ENCODE results near the gene MED12L.

Gene MED12L

GRCh38 chr3:151123827-151124226 is 38.4 kb downstream of the MED12L start:
- intact Hi-C loops (cut with DNase I) = no loop called here
- no peak for DNase-seq

GRCh38 chr3:151124476-151124875 is 39.0 kb downstream of the MED12L start:
- DNase-seq = no peak
- intact Hi-C loops (cut with DNase I) = no loop called here

- DNase-seq = no peak
- intact Hi-C loops (cut with DNase I) = no loop called here
Observed at GRCh38 chr3:151130428-151130827, 45.0 kb downstream of the MED12L start.

DNA sequence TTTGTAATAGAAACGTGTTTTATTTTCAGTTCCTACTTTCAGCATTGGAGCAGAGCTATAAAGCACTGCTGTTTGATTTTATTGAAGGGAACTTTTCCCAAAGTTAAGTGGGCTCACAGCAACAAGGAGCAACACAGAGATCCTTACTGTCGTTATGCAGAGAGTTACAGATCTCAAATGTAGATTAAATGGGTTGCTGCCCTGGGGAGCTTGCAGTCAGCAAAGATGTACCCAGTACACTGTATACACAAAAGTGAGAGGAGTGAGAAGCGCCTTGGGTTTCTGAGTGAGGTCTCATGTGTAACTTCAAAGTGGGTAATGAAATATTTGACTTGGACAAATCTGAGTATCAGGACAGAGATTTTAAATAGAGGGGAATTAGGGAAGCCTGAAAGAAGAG is 47.7 kb downstream of the MED12L start:
- intact Hi-C loops (cut with DNase I) = no loop called here

GRCh38 chr3:151133917-151134450 is 48.5 kb downstream of the MED12L start:
- DNase-seq = no peak
- intact Hi-C loops (cut with DNase I) = no loop called here

More for the DNA sequence above, 47.7 kb downstream of the MED12L start:
- no peak for DNase-seq

- intact Hi-C loops (cut with DNase I) = no loop called here
- no peak for DNase-seq
Observed at GRCh38 chr3:151135541-151136337, 50.3 kb downstream of the MED12L start.

DNA sequence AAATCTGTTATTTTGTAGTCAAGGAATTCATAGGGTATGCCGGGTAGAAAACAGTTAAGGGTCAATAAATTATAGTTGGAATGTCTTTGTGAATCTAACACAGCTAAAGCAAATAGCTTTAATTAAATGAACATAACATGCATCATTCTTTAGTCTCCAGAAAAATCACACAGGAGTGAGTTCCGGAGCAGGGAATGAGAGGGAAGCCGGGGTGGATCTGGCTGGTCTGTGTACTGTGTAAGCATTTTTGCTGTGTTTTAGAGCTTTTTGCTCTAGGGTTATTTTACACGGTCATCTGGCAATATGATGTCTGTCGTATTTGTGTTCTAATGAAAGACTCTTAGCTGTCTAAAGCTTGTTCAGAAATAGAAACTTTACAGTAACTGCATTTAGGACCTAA is 57.5 kb downstream of the MED12L start:
- no peak for DNase-seq
- intact Hi-C loops (cut with DNase I) = no loop called here

GRCh38 chr3:151144016-151144415 is 58.6 kb downstream of the MED12L start:
- no peak for DNase-seq
- intact Hi-C loops (cut with DNase I) = no loop called here

- intact Hi-C loops (cut with DNase I) = loop anchor here (5.0 kb wide), 1 partner anchor 357 kb away; no protein-coding TSS in a partner anchor
- no peak for DNase-seq
Observed at GRCh38 chr3:151144760-151145159, 59.3 kb downstream of the MED12L start.

GRCh38 chr3:151145713-151146070 is 60.2 kb downstream of the MED12L start:
- DNase-seq = peak in 1 of 42 donors; percentile 10
- intact Hi-C loops (cut with DNase I) = loop anchor here (2.0 to 5.0 kb wide), 2 partner anchors 358 to 425 kb away; no protein-coding TSS in a partner anchor

DNA sequence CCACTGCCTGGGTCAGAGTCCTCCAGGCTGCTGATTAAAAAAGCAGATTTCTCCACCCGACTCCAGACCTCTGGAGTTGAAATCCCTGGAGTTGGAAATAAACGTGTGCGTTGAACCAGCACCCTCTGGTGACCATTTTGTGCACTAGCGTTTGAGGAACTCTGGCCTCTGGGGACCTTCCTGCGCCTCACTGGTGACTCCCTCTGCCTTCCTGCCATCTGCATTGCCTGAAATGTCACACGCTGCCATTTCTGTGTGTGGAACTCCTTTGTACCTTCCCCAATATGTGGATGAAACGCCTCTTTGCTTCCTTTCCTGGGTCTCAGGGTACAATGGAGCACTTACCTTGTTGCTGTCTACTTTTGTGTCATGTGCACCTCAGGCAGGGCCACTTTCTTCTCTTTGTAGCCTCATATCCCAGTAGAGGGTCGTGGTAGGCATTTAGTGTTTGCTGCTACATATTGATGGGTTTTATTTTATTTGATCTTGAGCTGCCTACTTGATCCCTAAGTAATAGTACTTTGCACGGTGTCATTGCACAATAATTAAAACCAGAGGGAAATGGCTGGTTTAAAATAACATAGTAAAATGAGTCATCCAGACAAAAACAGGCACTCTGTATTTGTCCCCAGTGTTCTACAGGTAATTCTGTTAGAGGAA is 60.7 kb downstream of the MED12L start:
- peak; percentile 55 to 91 (median 78) for DNase-seq
- intact Hi-C loops (cut with DNase I) = loop anchor here (2.0 to 5.0 kb wide), 2 partner anchors 359 to 425 kb away; no protein-coding TSS in a partner anchor

DNA sequence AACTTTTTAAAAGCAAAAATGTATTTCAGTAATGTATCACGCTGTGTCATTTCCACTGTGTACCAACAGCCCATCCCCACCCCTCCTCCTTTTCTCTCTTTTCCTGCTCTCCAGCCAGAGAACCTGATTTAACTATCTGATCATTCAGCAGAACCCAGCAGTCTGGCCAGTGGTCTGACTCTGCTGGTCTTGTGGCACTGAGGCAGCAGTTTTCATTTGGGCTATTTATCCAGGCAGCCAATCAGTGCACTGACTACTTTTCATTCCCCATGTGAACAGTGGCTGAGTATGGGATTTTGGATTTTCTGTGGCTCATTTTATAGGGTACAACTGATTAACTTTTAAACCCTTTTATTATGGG is 61.2 kb downstream of the MED12L start:
- no peak for DNase-seq
- intact Hi-C loops (cut with DNase I) = loop anchor here (2.0 to 5.0 kb wide), 2 partner anchors 359 to 426 kb away; no protein-coding TSS in a partner anchor

DNA sequence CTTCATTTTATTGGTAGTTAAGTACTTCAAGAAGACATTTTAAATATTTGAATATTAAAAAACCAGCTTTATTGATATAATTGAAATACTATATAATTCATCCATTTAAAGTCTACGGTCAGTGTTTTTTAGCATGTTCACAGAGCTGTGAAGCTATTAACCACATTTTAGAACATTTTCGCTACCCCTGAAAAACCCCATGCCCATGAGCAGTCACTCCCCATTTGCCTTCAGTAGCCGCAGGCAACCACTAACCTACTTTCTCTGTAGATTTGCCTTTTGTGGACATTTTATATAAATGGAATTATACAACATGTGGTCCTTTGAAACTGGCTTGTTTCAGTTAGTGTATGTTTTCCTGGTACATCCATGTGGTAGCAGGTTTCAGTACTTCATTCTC is 61.8 kb downstream of the MED12L start:
- DNase-seq = no peak
- intact Hi-C loops (cut with DNase I) = loop anchor here (2.0 to 5.0 kb wide), 2 partner anchors 360 to 426 kb away; no protein-coding TSS in a partner anchor

DNA sequence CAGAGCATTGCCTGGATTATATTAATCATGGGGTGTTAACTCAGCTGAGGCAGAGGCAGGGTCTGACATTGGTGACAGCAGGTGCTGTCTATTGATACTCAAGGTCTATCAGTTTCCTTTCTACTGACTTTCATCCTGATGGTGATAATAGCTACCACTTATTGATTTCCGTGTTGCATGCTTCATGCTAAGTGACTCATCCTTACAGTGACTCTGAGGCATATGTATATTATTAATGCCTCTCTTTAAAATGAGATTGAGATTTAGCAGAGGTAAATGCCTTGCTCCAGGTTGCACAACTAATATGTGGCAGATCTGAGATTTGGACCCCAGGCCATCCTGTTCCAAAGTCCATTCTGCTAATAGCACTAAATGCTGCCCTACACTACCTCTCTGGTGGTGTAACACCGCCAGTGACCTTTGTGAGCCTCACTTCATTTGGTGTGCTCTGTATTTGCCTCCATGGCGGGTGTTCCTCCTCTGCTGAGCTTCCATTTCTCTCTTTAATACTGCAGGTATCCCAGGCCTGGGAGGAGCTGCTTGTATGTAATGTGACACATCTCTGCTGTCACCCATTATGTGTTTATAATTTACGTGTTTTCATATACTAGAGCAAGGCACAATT is 67.1 kb downstream of the MED12L start:
- DNase-seq = no peak
- intact Hi-C loops (cut with DNase I) = no loop called here

- intact Hi-C loops (cut with DNase I) = no loop called here
- no peak for DNase-seq
Observed at GRCh38 chr3:151154566-151154965, 69.1 kb downstream of the MED12L start.

- no peak for DNase-seq
- intact Hi-C loops (cut with DNase I) = no loop called here
Observed at GRCh38 chr3:151155409-151156128, 70.1 kb downstream of the MED12L start.

GRCh38 chr3:151156618-151157216 is 71.3 kb downstream of the MED12L start:
- no peak for DNase-seq
- intact Hi-C loops (cut with DNase I) = no loop called here

DNA sequence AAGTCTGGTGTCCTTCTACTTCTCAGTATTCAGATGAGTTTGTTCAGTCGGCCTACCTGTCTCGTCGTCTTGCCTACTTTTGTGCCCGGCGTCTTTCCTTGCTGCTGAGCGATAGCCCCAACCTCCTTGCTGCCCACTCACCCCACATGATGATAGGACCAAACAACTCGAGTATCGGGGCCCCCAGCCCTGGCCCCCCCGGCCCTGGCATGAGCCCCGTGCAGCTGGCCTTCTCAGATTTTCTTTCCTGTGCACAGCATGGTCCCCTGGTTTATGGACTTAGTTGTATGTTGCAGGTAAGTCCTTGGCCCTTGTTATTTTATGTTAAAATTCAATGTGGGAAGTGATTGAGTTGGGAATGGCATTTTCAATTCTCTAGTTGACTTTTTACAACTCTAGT is 74.3 kb downstream of the MED12L start:
- DNase-seq = no peak
- intact Hi-C loops (cut with DNase I) = no loop called here

DNA sequence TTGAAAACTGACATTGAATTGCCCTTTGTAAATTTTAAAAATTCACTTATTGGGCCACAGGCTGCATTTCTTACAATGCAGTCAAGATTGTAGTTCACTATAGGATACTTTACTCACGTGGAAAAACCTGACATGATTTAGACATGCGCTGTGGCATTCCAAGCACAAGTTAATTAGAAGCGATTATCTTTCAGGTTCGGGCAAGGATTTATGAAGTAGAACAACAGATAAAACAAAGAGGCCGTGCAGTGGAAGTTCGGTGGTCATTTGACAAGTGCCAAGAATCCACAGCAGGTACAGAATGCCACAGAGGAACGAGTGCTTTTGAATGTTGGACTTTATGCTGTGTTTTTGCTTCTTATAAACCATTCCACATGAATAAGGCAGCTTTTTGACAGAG is 79.8 kb downstream of the MED12L start:
- no peak for DNase-seq
- intact Hi-C loops (cut with DNase I) = loop anchor here (5.0 kb wide), 1 partner anchor 117 kb away; no protein-coding TSS in a partner anchor
